Stromal cell of bone marrow (primary cell): Measurements from ENCODE around the gene P2RX6.
A peak's percentile ranks its signal among the peaks of the same experiment; 100 is the strongest.
"Not testable (repeated sequence)": the region's sequence is repeated elsewhere in the genome, so short reads cannot be mapped to it uniquely, and the experiment has no call there.

ENCODE experiments used
- DNase-seq: peaks from one replicate; pipeline ENCODE4 v3.0.0-alpha.2; 2012; ENCODE audit warnings: low read depth

The P2RX6 gene

DNA sequence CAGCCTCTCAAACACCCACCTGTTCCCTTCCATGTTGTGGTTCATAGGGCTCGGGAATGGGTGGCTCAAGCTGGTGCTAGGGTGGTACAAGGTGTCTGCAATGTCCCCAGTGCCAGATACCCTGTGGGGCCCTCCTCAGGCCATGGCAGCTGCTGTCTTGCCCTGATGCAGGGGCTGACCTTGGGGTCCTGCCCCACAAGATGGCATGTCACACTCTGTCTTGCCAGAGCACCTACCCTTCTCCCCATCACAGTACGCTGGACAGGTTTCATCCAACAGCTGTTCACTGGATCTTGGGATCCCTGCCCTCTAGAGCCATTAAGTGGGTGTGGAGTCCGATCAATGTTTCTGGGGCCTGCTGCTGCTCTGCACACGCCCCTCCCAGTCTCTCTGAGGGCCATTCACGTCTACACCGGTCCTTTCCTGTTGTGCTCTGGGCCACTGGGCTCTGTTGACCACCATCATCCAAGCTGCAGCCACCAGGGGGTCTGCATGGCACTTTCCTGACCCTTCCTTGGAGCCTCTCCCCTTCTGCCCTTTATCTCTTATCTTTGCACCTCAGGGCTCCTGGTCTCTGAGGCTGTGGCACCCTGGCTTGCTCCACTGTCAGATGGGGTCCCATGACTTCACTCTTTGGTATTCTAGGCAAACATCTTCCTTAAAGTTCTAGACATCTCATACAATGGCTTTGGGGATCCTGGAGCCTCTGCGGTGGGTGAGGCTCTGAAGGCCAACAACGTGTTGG, 37.9 kb downstream of the P2RX6 start:
- DNase-seq, result no peak

DNA sequence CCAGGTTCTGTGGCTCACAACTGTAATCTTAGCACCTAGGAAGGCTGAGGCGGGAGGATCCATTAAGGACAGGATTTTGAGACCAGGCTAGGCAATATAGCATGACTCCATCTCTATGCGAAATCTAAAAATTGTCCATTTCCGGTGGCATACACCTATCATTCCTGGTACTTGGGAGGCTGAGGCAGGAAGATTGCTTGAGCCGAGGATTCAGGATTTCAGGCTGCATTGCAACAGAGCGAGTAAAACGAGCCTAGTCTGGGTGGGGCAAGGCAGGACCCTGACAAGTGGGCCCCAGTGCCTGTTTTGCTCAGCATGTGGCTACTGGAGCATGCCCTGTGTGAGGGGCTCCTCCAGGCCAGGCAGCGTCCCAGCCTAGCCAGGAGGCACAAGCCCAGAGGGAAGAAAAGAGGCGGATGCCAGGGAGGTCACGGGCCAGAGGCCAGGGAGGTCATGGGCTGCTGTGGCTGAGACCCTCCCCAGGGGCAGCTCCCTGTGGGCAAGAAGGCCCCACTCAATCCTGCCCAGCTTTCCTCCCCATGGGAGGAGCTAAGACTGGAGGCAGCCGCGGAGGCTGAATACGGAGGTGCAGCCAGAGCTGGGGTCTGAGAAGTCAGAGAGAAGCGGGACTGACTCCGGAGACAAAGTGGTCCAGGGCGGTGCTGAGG, 39.2 kb downstream of the P2RX6 start:
- no peak for DNase-seq

DNA sequence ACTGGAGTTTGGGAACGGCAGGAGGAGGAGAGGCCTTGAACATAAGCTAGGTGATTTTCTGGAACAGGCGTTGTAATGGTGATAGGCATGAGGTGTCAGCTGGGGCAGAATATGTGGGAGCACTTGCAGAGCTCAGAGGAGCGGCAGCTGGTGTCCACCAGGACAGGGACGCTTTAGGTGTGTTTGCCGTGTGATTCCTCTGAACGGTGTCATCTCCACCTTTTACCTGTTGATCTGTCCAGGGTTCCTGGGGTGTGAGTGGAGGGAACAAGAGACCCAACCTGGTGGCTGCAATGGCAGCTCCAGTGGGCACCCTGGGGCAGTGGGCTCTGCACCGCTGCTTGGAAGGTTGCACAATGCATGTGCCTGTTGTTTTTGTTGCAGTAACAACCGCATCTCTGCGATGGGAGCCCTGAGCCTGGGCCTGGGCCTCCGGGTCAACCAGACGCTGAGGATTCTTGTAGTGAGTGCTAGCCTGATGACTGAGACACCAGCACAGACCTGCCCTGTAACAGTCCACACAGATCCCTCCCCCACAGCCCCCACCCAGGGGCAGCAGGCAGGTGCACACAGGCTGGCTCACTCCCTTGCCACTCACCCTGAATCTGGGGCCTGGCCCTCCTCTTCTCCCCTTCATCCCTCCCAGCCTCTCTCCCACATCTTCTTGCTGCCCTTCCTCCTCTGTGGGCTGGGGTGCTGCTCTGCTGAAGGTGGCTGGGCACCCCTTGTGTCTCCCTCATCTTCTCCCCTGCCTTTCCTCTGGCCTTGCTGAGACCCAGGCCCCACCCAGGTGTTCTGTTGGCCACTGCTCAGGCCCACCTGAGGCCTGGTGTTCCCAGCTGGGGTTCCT, 40.0 kb downstream of the P2RX6 start:
- no peak for DNase-seq

DNA sequence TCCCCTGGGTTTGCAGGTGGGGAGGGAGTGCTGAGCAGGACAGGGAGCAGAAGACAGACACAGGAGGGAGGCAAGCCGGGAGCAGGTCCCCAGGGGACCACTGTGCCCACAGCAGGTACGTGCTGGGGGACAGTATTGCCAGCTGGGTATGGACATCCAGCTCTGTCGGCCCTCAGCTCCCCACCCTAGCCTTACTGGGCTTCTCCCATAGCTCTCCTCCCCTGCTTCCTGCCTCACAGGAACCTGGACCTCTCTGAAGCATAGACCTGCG, 40.5 kb downstream of the P2RX6 start:
- DNase-seq, result no peak

DNA sequence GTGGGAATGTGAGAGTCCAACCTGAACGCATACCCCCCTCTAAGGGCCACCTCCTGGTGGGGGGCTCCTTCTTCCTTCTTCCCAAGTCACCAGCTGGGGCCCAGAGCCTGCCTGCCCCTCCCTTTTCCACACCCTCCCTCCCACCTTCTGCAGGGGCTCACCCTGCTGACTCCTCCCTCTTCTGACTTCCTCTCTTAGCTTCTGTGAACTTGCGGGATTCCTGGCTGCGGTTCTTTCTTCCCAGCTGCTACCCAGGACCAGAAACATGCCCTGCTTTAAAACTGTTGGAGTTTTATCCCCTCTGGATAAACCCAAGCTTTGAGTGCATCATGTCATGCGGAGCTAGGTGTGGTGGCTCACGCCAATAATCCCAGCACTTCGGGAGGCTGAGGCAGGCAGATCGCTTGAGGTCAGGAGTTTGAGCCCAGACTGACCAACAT, 40.9 kb downstream of the P2RX6 start:
- no peak for DNase-seq

DNA sequence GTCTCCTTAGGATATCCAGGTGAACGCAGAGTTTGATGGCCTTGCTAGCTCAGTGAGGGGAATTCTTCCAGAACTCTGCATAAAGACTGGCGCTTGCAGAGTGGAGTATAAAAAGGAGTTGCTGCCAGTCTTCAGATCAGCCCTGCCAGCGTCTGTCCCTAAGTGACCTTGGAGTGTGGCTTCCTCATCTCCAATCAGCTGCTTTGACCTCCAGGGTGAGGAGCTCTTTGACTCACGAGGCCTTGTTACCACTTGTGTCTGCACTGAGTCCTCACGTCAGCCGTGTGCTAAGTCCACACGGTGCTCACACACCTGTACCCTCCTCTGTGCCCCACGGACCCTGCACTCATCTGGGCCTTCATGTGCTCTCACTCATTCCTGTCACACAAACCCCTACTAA, 45.4 kb downstream of the P2RX6 start:
- not testable (repeated sequence) for DNase-seq

DNA sequence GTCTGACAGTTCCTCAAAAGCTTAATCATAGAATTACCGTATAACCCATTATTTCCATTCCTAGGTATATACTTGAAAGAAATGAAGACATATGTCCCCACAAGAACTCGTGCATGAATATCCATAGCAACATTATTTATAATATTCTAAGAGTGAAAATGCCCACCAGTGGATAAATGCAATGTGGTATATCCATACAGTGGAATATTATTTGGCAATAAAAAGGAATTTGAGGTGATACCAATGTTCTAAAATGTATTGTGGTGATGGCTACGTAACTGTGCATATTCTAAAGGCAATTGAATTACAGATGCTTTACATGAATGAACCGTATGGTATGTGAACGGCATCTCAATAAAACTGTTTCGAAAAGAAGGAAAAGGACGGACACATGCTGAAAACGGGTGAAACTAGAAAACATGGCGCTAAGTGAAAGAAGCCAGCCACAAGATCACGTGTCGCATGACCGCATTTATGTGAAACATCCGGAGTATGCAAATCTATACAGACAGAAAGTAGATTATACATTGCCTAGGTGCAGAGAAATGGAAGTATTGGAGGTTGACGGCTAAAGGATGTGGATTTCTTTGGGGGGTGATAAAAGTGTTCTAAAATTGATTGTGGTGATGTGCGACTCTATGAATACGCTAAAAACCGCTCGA, 46.8 kb downstream of the P2RX6 start:
- DNase-seq, result not testable (repeated sequence)

DNA sequence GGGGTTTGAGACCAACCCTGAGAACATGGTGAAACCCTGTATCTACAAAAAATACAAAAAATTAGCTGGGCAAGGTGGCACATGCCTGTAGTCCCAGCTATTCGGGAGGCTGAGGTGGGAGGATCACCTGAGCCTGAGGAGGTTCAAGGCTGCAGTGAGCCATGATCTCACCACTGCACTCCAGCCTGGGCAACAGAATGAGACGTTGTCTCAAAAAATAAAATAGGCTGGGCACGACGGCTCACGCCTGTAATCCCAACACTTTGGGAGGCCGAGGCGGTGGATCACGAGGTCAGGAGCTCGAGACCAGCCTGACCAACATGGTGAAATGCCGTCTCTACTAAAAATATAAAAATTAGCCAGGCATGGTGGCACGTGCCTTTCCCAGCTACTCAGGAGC, 49.5 kb downstream of the P2RX6 start:
- DNase-seq, result not testable (repeated sequence)

DNA sequence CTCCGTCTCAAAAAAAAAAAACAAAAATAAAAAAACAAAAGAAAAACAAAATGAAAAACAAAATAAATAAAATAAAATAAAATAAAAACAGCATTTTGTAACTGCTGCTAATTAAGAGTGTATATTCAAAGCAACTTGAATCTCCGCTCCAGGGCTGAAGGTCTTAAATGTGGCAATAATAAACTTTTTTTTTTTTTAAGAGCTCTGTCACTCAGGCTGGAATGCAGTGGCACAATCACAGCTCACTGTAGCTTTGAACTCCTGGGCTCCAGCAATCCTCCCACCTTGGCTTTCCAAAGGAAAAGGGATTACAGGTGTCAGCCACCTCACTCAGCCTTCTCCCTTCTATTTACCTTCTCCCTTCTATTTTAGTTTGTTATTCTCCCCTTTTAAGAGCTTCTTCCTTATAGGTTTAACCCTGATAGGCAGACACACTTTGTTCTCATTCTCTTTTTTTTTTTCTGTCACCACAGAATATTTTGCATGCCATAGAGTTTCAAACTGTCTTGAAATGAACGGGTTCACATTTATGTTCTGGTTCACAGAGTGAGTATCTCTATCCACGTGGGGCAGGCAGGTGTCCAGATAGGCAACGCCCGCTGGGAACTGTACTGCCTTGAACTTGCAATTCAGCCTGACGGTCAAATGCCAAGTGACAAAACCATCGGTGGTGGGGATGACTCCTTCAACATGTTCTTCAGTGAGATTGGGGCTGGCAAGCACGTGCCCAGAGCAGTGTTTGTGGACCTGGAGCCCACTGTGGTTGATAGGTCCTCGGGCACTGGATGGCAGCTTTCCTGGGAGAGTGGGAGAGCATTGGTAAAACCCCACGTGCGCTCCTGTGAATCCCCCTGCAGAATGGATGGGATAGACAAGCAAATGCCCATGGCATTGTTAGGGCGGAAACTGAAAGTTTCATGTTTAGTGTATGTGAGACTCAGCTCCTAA, 50.2 kb downstream of the P2RX6 start:
- no peak for DNase-seq

DNA sequence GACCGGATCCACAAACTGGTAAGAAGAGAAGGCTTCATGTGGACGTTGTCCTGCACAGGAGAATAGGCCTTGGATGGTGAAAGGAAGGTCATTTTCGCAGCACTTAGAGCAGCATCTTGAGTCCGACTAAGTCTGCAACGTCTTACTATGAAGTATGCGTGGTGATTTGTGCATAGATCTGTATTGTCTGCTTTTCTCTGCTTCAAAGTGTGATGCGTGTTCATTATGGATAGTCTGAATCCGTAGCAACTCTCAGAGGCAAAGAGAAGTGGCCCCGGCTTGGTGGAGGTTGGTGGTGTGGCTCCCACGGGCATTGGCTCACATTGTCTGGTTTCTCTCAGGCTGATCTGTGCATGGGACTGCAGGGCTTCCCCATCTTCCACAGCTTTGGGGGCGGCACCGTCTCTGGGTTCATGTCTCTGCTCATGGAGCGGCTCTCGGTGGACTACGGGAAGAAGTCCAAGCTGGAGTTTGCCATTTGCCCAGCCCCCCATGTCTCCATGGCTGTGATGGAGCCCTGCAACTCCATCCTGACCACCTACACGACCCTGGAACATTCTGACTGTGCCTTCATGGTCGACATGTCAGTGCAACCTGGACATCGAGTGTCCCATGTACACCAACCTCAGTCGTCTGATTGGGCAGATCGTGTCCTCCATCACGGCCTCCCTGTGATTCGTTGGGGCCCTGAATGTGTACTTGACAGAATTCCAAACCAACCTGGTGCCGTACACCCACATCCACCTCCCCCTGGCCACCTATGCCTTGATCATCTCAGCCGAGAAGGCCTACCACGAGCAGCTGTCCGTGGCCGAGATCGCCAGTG, 52.3 kb downstream of the P2RX6 start:
- DNase-seq, result no peak

DNA sequence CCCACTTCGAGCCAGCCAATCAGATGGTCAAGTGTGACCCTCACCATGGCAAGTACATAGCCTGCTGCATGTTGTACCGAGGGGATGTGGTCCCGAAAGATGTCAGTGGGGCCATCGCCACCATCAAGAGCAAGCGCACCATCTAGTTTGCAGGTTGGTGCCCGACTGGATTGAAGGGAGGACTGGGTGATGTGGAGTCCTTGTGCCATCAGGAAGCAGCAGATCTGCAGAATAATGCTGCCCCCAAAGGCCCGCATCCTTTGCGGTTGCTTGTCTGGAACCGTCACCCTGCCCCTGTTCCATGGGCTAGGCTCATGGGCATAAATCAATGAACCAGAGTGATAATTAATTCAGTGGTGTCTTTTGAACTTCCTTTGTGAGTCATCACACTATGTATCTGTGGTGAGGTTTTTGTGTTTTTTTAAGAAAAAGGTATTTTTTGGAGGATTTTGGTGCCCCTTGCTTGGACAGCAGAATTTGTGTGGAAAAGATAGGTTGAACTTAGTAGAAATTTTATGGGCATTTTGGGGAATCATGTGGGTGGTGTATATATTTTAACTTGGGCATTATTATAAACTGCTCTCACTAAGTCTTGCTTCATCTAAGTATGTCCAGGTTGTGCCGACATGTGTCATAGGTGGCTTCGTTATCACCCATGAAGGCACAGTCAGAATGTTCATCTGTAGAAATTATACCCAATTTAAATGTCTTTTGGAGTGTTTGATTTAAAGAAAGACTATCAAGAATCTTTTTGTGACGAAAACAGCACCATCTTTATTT, 53.1 kb downstream of the P2RX6 start:
- DNase-seq, result no peak

DNA sequence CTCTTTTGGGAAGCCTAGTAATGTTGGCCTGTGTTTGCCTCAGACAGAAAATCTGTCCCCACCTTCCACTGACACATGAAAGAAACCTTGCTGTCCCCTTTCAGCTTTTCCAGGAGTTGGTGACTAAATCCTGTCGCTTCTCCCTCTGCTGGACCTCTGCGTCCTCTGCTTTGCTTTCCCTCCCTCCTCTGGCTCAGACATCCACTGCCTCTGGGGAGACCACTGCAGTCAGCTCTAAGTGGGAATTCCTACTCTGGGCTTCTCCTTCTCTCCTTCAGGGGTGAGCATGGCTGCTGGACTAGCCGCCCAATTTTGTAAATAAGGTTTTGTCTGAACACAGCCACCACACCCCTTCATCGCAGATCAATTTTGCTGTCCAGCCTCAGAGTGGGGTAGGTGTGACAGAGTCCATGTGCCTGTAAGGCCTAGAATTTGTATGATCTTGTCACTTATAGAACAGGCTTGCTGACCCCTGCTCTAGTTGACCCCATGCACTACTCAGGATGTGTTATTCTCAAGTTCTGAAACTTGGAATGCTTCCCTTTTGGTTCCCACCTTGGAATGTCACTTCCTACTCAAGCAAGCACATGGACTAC, 53.8 kb downstream of the P2RX6 start:
- no peak for DNase-seq

DNA sequence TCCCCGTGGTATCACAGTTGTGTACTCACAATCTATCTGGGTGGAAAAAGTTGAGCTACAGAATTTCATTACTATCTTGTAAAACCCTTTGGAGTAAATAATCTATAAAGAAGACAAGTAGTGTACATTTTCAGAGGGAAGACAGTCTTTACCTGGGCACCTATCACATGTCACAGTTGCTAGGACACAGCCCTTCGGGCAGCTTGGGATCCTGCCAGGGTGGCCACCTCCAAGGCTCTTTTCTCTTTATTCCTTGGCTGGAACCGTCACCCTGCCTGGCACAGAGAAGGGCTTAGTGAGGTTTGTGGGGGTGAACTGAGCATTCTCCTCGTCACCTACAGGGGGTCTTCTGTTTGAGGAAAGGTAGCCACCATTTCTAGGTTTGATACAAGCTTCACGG, 54.4 kb downstream of the P2RX6 start:
- DNase-seq, result no peak

DNA sequence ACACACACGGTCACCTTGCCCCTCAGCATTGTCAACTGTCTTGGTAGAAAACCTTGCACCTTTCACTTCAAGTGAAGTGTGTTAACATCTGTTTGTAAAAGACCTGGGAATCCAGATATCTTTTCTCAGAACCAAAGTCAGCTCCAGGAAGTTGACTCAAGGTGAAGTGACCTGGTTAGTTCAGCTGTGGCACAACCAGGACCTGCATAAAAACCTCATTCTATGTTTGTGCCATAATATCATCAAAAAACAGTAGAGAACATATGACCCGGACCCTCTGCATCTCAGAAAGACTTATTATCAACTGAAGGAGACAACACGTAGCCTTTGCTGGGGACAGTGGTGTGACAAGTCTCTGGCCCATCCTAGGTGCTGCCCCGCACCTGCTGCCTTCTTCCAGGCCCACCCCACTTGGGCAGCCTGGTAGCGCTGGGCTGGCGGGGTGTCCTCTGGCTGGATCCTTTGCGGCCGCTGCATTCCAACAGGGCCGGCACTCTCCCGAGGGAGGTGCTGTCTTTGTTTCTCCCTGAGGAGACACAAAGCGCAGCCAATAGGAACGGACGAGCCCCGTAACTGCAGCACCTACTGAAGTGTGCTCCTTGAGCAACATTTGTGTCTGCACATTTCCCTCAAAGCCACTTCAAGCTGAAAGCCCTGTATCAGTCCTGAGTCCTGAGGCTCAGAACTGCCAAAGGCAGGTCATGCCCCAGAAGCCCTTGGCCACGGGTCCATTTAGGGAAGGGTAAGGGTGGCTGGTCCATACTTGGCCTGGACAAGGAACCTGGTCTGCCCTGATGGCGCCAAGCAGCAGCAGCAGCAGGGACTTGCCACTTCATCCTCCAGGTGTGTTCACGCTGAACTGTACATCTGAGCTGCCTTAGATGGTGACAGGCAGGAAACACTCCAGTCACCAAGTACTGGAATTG, 56.0 kb downstream of the P2RX6 start:
- DNase-seq, result no peak

DNA sequence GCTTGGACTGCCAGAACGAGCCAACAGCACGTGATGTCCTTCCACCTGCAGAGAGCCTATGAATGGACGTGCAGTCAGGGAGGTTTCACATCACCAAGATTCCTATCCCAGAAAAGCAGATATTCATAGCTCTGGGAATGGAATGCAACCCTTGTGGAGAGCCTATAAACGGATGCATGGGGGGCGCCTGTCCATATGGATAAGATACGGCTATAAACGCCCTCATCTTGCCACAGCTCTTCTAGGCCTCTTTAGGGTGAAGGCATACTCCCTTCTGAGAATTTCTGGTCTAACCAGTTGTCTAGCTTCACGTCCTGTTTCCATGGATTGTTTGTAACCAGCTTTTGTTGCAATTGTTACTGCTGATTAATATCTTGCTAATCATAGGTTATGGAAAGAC, 56.8 kb downstream of the P2RX6 start:
- DNase-seq, result not testable (repeated sequence)

DNA sequence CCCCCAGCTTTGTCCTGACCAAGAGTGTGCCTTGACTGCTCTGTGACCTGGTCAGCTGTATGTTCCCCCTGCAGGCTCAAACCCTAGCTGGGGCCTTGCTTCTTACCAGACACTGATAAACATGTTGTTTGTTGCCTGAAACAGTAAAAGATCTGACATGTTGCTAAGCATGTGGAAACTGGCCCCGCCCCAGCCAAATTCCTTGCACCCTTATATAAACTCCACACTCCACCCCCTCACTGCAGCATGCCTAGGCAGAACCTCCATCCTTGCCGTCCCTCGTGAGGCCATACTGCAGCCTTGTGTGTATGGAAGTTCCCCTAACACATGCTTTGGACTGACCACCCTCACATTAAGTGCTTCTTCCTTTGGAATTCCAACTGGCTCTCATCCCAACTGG, 58.1 kb downstream of the P2RX6 start:
- no peak for DNase-seq

DNA sequence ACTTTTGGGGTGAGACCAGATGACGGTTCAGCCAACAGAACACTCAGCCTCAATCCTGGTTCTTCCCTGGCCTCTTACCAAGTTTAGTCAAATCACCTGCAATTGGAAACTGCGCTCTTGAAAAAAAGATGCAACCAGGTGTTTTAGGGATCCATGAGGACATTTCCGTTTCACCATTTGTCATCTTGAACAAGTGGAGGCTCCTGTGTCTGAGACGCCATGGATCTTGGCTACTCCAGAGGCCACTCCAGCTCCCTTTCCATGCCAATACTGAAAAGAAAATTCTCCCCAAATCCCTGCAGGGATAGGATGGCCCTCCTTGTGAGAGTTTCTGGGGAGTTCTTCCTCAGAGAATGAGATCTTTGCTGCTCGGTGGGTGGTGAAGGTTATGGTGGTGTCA, 58.5 kb downstream of the P2RX6 start:
- no peak for DNase-seq

DNA sequence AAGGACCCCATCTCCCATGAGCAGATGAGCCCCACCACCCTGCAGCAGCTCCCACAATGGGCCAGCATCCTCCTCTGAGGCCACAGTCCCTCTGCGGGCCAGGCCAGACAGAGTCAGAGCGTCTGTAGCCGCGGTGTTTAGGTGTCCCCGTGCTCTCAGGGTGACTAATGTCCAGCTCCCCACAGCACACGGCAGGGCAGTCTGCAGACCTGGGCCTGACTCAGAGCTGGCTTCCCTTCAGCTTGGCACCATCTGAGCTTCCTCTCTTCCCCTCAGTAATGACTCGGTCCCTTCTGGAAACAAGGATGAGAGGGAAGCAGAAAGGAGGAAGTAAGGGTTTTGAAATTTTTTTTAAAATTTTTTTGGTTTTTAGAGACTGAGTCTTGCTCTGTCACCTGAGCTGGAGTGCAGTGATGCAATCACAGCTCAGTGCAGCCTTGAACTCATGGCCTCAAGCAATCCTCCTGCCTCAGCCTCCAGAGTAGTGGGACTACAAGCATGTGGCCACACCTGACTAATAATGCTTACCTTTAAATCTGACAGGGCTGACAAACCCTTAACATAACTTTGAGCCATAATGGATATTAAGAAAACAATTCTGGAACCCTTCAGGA, 59.2 kb downstream of the P2RX6 start:
- peak; percentile 75 for DNase-seq
